H1 (cell line): Measurements from ENCODE around the gene PXDN. TPM values are rescaled to one million over a fixed set of nuclear protein-coding genes. Genes with fewer than 3 reads are reported as not detected.

Experiments used
- CBX8 ChIP-seq: fragments of 300-800, 300-1000 bp; sonication (generic); IDR thresholded peaks from 2 replicates; pipeline ENCODE4 v1.7.1; 2016; ENCODE audit warnings: low read depth, low read length, borderline replicate concordance
- CEBPB ChIP-seq: IDR thresholded peaks from 2 replicates; pipeline ENCODE4 v1.6.1; 2012; ENCODE audit warnings: low read depth, low read length
- CHD2 ChIP-seq: IDR thresholded peaks from 2 replicates; pipeline ENCODE4 v1.6.1; 2012; ENCODE audit warnings: low read length, improper control_type of control experiment
- CHD7 ChIP-seq: fragments of 300-600 bp; sonication (generic); IDR thresholded peaks from 2 replicates; pipeline ENCODE4 v1.7.1; 2012; ENCODE audit warnings: low read length, moderate library complexity, mild to moderate bottlenecking, inconsistent platforms; ENCODE audit not compliant: insufficient replicate concordance
- CTCF ChIP-seq, 3 experiments: IDR thresholded peaks; 1 replicate in 2 of 3; 2 replicates in 1 of 3; pipeline versions ENCODE4 v1.5.1 to v1.6.1; 2011; ENCODE audit warnings: low read length in 3 of 3, mild to moderate bottlenecking in 3 of 3, inconsistent platforms in 2 of 3, low read depth in 1 of 3, moderate library complexity in 1 of 3; ENCODE audit not compliant: insufficient read depth in 1 of 3; ENCODE audit errors: control extremely low read depth in 1 of 3
- EGR1 ChIP-seq: IDR thresholded peaks from 2 replicates; pipeline ENCODE4 v1.6.1; 2011; ENCODE audit warnings: low read depth, low read length, borderline replicate concordance
- JUND ChIP-seq: IDR thresholded peaks from 2 replicates; pipeline ENCODE4 v1.6.1; 2011; ENCODE audit warnings: mild to moderate bottlenecking, improper control_type of control experiment, low read length
- polyA plus RNA-seq, 7 experiments: library from polyadenylated mRNA; depleted of rRNA in 3 of 7; stranded (reverse) in 5 of 7; unstranded in 2 of 7; fragments of >200 nt in 5 of 7; fragments of 200-250 nt in 2 of 7; gene quantifications; 1 replicate in 5 of 7; 2 replicates in 1 of 7; 4 replicates in 1 of 7; pipeline versions ENCODE4 v1.2.1 to v1.2.3, GENCODE V29; 2011 to 2013; ENCODE audit warnings: missing spikeins in 2 of 7, mixed read lengths in 2 of 7
- total RNA-seq: library from RNA; stranded (reverse); fragmentation: NEBNext Ultra II Directional; extraction: Animal tissue kit (Norgen Biotek cat#: 25700); gene quantifications from 2 replicates; pipeline ENCODE4 v1.2.1, GENCODE V29; 2021

PXDN gene
- total and polyA plus RNA-seq, 2 of the 8 experiments (the other 6 are each of a cell fraction or from before 2014, with no cell fraction given), result 104 to 141 TPM

- TF ChIP-seq EGR1, result no peak
- TF ChIP-seq CEBPB, result no peak
- TF ChIP-seq CTCF (IDR thresholded peaks at IDR 0.05; ENCODE audit: control extremely low read depth in 1 of 3, insufficient read depth in 1 of 3, low read depth in 1 of 3, low read length in 3 of 3), result no peak
- no peak for TF ChIP-seq CHD7
- TF ChIP-seq CBX8, result no peak
- no peak for TF ChIP-seq JUND
- TF ChIP-seq CHD2, result no peak
These were observed 49.7 kb downstream of the PXDN start (continued) for GRCh38 chr2:1694371-1695271.
